ENCODE data around the gene ABHD8. TPM values are rescaled to one million over a fixed set of nuclear protein-coding genes. Genes with fewer than 3 reads are reported as not detected.

The ABHD8 gene
- total and polyA plus RNA-seq, 4 donors: 9.8 to 11.6 (median 10.8) TPM

GRCh38 chr19:17266975-17267788 is 36.0 kb downstream of the ABHD8 start, which contains the start of gene BABAM1:
Gene BABAM1 (plus strand): TSS chr19:17267443. CDS start chr19:17268807, 1,364 bp downstream.
- 0% methylated on average over 27 of the region's 27 CpGs for WGBS, 2 donors
- intact Hi-C loops (cut with DNase I): no loop called here

DNA sequence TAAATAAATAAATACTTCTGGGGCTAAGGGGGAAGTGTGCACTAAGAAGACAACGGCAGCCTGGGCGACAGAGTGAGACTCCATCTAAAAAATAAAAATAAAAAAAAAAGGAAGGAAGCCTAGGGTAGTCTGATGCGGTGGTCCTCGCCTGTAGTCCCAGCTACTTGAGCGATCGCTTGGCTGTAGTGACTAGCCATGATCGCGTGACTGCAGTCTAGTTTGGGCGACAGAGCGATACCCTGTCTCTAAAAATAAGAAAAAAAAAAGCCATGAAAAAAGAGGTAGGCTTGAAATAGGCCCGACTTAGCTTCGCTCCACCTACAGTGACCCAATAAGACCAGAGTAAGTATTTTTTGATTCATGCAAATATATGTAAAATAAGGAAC is 36.6 kb downstream of the ABHD8 start:
- no peaks in the 10 kb centered on the region for H3K27me3 ChIP-seq (ENCODE audit: control insufficient read depth in 1 of 2, insufficient read depth in 2 of 2, low read length in 1 of 2)
- peaks cover 0 to 2% of the 10 kb centered on the region in 2 donors for H3K36me3 ChIP-seq (ENCODE audit: control insufficient read depth in 1 of 2, insufficient read depth in 2 of 2, low read length in 1 of 2)
- intact Hi-C loops (cut with DNase I): no loop called here
- no peaks in the 10 kb centered on the region for H3K4me1 ChIP-seq (ENCODE audit: control insufficient read depth in 1 of 2, insufficient read depth in 2 of 2, low read length in 2 of 2)
- WGBS, 2 donors: 65 to 73% methylated on average over 12 of the region's 12 CpGs
- no peak overlapping the region for H3K4me3 ChIP-seq (ENCODE audit: low read length in 2 of 2)
- no peaks in the 10 kb centered on the region for H3K9me3 ChIP-seq (ENCODE audit: control insufficient read depth, low read length)
- ATAC-seq (ENCODE audit: low FRiP score) (no peak), DNase-seq (no peak)
- H3K27ac ChIP-seq (ENCODE audit: low read depth in 1 of 2, low read length in 2 of 2): no peak overlapping the region

More at GRCh38 chr19:17266975-17267788, 36.0 kb downstream of the ABHD8 start, which contains the start of gene BABAM1:
- ATAC-seq (ENCODE audit: low FRiP score) (peak; percentile 98), DNase-seq (peak; percentile 96 to 97)
- H3K9me3 ChIP-seq (ENCODE audit: control insufficient read depth, low read length): no peaks in the 10 kb centered on the region
- no peaks in the 10 kb centered on the region for H3K4me1 ChIP-seq (ENCODE audit: control insufficient read depth in 1 of 2, insufficient read depth in 2 of 2, low read length in 2 of 2)
- peak within 1 kb of the TSS; percentile 60 to 77 for H3K4me3 ChIP-seq (ENCODE audit: low read length in 2 of 2)
- H3K27ac ChIP-seq (ENCODE audit: low read depth in 1 of 2, low read length in 2 of 2): peak within 1 kb of the TSS in 1 of 2 donors; percentile 16
- H3K36me3 ChIP-seq (ENCODE audit: control insufficient read depth in 1 of 2, insufficient read depth in 2 of 2, low read length in 1 of 2): peaks cover 0 to 2% of the 10 kb centered on the region in 2 donors
- H3K27me3 ChIP-seq (ENCODE audit: control insufficient read depth in 1 of 2, insufficient read depth in 2 of 2, low read length in 1 of 2): no peaks in the 10 kb centered on the region

GRCh38 chr19:17266026-17266425 is 37.2 kb downstream of the ABHD8 start:
- no peak overlapping the region for H3K4me3 ChIP-seq (ENCODE audit: low read length in 2 of 2)
- WGBS, 2 donors: 88 to 90% methylated on average over 7 of the region's 7 CpGs
- no peak overlapping the region for H3K27ac ChIP-seq (ENCODE audit: low read depth in 1 of 2, low read length in 2 of 2)
- intact Hi-C loops (cut with DNase I): no loop called here
- H3K4me1 ChIP-seq (ENCODE audit: control insufficient read depth in 1 of 2, insufficient read depth in 2 of 2, low read length in 2 of 2): no peaks in the 10 kb centered on the region
- no peaks in the 10 kb centered on the region for H3K9me3 ChIP-seq (ENCODE audit: control insufficient read depth, low read length)
- no peak for ATAC-seq (ENCODE audit: low FRiP score)
- H3K36me3 ChIP-seq (ENCODE audit: control insufficient read depth in 1 of 2, insufficient read depth in 2 of 2, low read length in 1 of 2): no peaks in the 10 kb centered on the region
- DNase-seq: no peak
- H3K27me3 ChIP-seq (ENCODE audit: control insufficient read depth in 1 of 2, insufficient read depth in 2 of 2, low read length in 1 of 2): no peaks in the 10 kb centered on the region

- Histone ChIP-seq H3K36me3 (ENCODE audit: control insufficient read depth in 1 of 2, insufficient read depth in 2 of 2, low read length in 1 of 2) (no peaks in the 10 kb centered on the region), H3K9me3 (ENCODE audit: control insufficient read depth, low read length) (peaks cover under 1% of the 10 kb centered on the region), H3K27me3 (ENCODE audit: control insufficient read depth in 1 of 2, insufficient read depth in 2 of 2, low read length in 1 of 2) (no peaks in the 10 kb centered on the region), H3K4me1 (ENCODE audit: control insufficient read depth in 1 of 2, insufficient read depth in 2 of 2, low read length in 2 of 2) (no peaks in the 10 kb centered on the region), H3K4me3 (ENCODE audit: low read length in 2 of 2) (no peak within 1 kb of the TSS), H3K27ac (ENCODE audit: low read depth in 1 of 2, low read length in 2 of 2) (no peak within 1 kb of the TSS)
- intact Hi-C loops (cut with DNase I): no loop called here
- 43% methylated on average over 5 of the region's 5 CpGs for WGBS, 2 donors
- ATAC-seq (ENCODE audit: low FRiP score) (no peak), DNase-seq (no peak)
Observed at GRCh38 chr19:17264641-17264979, 38.6 kb downstream of the ABHD8 start, which contains the start of gene USHBP1. Gene USHBP1 (minus strand): TSS chr19:17264745. CDS start chr19:17264299, 446 bp downstream.

GRCh38 chr19:17263712-17264640 is 39.2 kb downstream of the ABHD8 start:
- H3K36me3 ChIP-seq (ENCODE audit: control insufficient read depth in 1 of 2, insufficient read depth in 2 of 2, low read length in 1 of 2): no peaks in the 10 kb centered on the region
- no peak overlapping the region for H3K4me3 ChIP-seq (ENCODE audit: low read length in 2 of 2)
- no peak for ATAC-seq (ENCODE audit: low FRiP score)
- no peaks in the 10 kb centered on the region for H3K27me3 ChIP-seq (ENCODE audit: control insufficient read depth in 1 of 2, insufficient read depth in 2 of 2, low read length in 1 of 2)
- peaks cover 3% of the 10 kb centered on the region for H3K9me3 ChIP-seq (ENCODE audit: control insufficient read depth, low read length)
- H3K27ac ChIP-seq (ENCODE audit: low read depth in 1 of 2, low read length in 2 of 2): no peak overlapping the region
- intact Hi-C loops (cut with DNase I): no loop called here
- DNase-seq: no peak
- 89 to 90% methylated on average over 23 of the region's 23 CpGs for WGBS, 2 donors
- H3K4me1 ChIP-seq (ENCODE audit: control insufficient read depth in 1 of 2, insufficient read depth in 2 of 2, low read length in 2 of 2): no peaks in the 10 kb centered on the region

DNA sequence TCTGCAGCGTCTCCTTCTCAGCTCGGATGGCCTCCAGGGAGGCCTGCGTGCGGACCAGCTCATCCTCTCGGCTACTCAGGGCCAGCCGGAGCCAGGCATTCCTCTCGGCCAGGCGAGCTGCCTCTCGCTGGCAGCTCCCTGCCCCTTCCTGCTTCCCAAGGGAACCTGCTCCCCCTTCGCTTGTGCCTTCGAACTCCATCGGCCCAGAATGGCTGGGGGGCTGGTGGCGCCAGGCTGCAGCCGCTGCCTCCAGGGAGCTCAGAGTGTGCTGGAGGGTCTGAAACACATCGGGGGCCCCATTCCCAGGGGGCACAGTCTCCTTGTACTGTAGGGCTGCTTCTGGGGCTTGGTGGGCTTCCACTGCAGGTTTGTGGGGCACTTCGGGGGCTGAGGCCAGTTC is 40.7 kb downstream of the ABHD8 start:
- Histone ChIP-seq H3K9me3 (ENCODE audit: control insufficient read depth, low read length) (peaks cover 3% of the 10 kb centered on the region), H3K4me3 (ENCODE audit: low read length in 2 of 2) (no peak overlapping the region), H3K4me1 (ENCODE audit: control insufficient read depth in 1 of 2, insufficient read depth in 2 of 2, low read length in 2 of 2) (no peaks in the 10 kb centered on the region), H3K36me3 (ENCODE audit: control insufficient read depth in 1 of 2, insufficient read depth in 2 of 2, low read length in 1 of 2) (no peaks in the 10 kb centered on the region), H3K27ac (ENCODE audit: low read depth in 1 of 2, low read length in 2 of 2) (no peak overlapping the region), H3K27me3 (ENCODE audit: control insufficient read depth in 1 of 2, insufficient read depth in 2 of 2, low read length in 1 of 2) (no peaks in the 10 kb centered on the region)
- ATAC-seq (ENCODE audit: low FRiP score) (no peak), DNase-seq (no peak)
- WGBS, 2 donors: 22 to 29% methylated on average over 14 to 16 of the region's 16 CpGs
- intact Hi-C loops (cut with DNase I): no loop called here

- 21 to 25% methylated on average over 15 of the region's 15 CpGs for WGBS, 2 donors
- H3K4me3 ChIP-seq (ENCODE audit: low read length in 2 of 2): no peak overlapping the region
- no peaks in the 10 kb centered on the region for H3K36me3 ChIP-seq (ENCODE audit: control insufficient read depth in 1 of 2, insufficient read depth in 2 of 2, low read length in 1 of 2)
- ATAC-seq (ENCODE audit: low FRiP score) (peak; percentile 87), DNase-seq (peak; percentile 88 to 94)
- H3K4me1 ChIP-seq (ENCODE audit: control insufficient read depth in 1 of 2, insufficient read depth in 2 of 2, low read length in 2 of 2): no peaks in the 10 kb centered on the region
- intact Hi-C loops (cut with DNase I): no loop called here
- no peak overlapping the region for H3K27ac ChIP-seq (ENCODE audit: low read depth in 1 of 2, low read length in 2 of 2)
- no peaks in the 10 kb centered on the region for H3K27me3 ChIP-seq (ENCODE audit: control insufficient read depth in 1 of 2, insufficient read depth in 2 of 2, low read length in 1 of 2)
- H3K9me3 ChIP-seq (ENCODE audit: control insufficient read depth, low read length): peaks cover 3% of the 10 kb centered on the region
Observed at GRCh38 chr19:17260842-17261325, 42.3 kb downstream of the ABHD8 start.

GRCh38 chr19:17259934-17260333 is 43.3 kb downstream of the ABHD8 start:
- H3K36me3 ChIP-seq (ENCODE audit: control insufficient read depth in 1 of 2, insufficient read depth in 2 of 2, low read length in 1 of 2): no peaks in the 10 kb centered on the region
- intact Hi-C loops (cut with DNase I): no loop called here
- DNase-seq (no peak), ATAC-seq (ENCODE audit: low FRiP score) (no peak)
- H3K4me3 ChIP-seq (ENCODE audit: low read length in 2 of 2): no peak overlapping the region
- H3K27ac ChIP-seq (ENCODE audit: low read depth in 1 of 2, low read length in 2 of 2): no peak overlapping the region
- H3K4me1 ChIP-seq (ENCODE audit: control insufficient read depth in 1 of 2, insufficient read depth in 2 of 2, low read length in 2 of 2): no peaks in the 10 kb centered on the region
- 42 to 49% methylated on average over 1 of the region's 1 CpG for WGBS, 2 donors
- H3K27me3 ChIP-seq (ENCODE audit: control insufficient read depth in 1 of 2, insufficient read depth in 2 of 2, low read length in 1 of 2): no peaks in the 10 kb centered on the region
- H3K9me3 ChIP-seq (ENCODE audit: control insufficient read depth, low read length): peaks cover 3% of the 10 kb centered on the region

Data from aorta (tissue), 5 donors.